K562 (cell line): ENCODE results near the gene COQ9. TPM values are rescaled to one million over a fixed set of nuclear protein-coding genes. Genes with fewer than 3 reads are reported as not detected.

ENCODE experiments used
- ATAC-seq: fragments of 200-7000 bp; cut with Tn5 transposase; 3 replicates; pipeline ENCODE4 v1.9.1; 2020; ENCODE audit warnings: moderate library complexity
- BruUV-seq: library from RNA; stranded (reverse); fragments of 400-500 nt; replicated peaks from 2 replicates; lab custom pipeline; 2021; lab: Mats Ljungman, UMichigan
- CTCF ChIA-PET: fragments of 300-600 bp; formaldehyde crosslinking; extraction: SDS; loops from one replicate; lab custom pipeline; 2021; ENCODE audit warnings: low intra/inter-chr PET ratio; lab: Yijun Ruan, JAX
- POLR2A ChIA-PET: fragments of 300-600, 350-650 bp; sonication (Branson Sonifier 250); formaldehyde crosslinking; extraction: SDS; loops from one replicate; lab custom pipeline; 2021; ENCODE audit warnings: antibody characterized with exemption, inconsistent platforms; lab: Yijun Ruan, JAX
- DNase-seq, 4 experiments: peaks; one replicate each; pipeline versions ENCODE4 v3.0.0 to v3.0.0-alpha.2; 2011 to 2018; ENCODE audit warnings: low spot score in 3 of 4, mixed read lengths in 3 of 4; ENCODE audit errors: extremely low read depth in 1 of 4
- FAIRE-seq: peaks from 2 replicates; lab custom pipeline; 2011; peaks lifted over from hg19 to GRCh38; lab: Jason Lieb, UNC
- H2AFZ ChIP-seq: 2 replicates; pipeline ENCODE4 v1.6.0; 2011; ENCODE audit warnings: low read depth, low read length, control low read depth, inconsistent platforms
- H3K27ac ChIP-seq: fragments of 200-600 bp; 3 replicates; pipeline ENCODE4 v1.8.0; 2011; ENCODE audit warnings: low read depth, mild to moderate bottlenecking, control low read depth, inconsistent platforms, low read length, moderate library complexity, mixed read lengths; ENCODE audit errors: extremely low read depth
- H3K27me3 ChIP-seq, 2 experiments: fragments of 300-600 bp in 1 of 2; 2 replicates in 1 of 2; 3 replicates in 1 of 2; pipeline versions ENCODE4 v1.6.0 to v1.8.0; 2011; ENCODE audit warnings: inconsistent platforms in 2 of 2, low read length in 2 of 2, mild to moderate bottlenecking in 1 of 2, mixed read lengths in 1 of 2, moderate library complexity in 1 of 2; ENCODE audit not compliant: control insufficient read depth in 2 of 2, insufficient read depth in 2 of 2
- H3K36me3 ChIP-seq: fragments of 300-600 bp; 3 replicates; pipeline ENCODE4 v1.8.0; 2011; ENCODE audit warnings: mild to moderate bottlenecking, low read length, inconsistent platforms; ENCODE audit not compliant: control insufficient read depth, insufficient read depth
- H3K4me1 ChIP-seq, 2 experiments: fragments of 200-600 bp in 1 of 2; replicated peaks in 1 of 2; 2 replicates in 1 of 2; 3 replicates in 1 of 2; pipeline versions ENCODE4 v1.5.1 to v1.8.0; 2011; ENCODE audit warnings: inconsistent platforms in 2 of 2, low read length in 2 of 2, mild to moderate bottlenecking in 1 of 2, mixed read lengths in 1 of 2, moderate library complexity in 1 of 2; ENCODE audit not compliant: control insufficient read depth in 2 of 2, insufficient read depth in 2 of 2
- H3K4me2 ChIP-seq: 2 replicates; pipeline ENCODE4 v1.6.1; 2011; ENCODE audit warnings: low read length, control low read depth, inconsistent platforms, mixed read lengths; ENCODE audit not compliant: insufficient read depth
- H3K4me3 ChIP-seq: fragments of 200-600 bp; sonication (generic), shearing (Covaris generic); 2 replicates; pipeline ENCODE4 v1.5.1; 2016; ENCODE audit warnings: control low read depth, inconsistent platforms
- H3K79me2 ChIP-seq: fragments of 200-600 bp; 3 replicates; pipeline ENCODE4 v1.8.0; 2011; ENCODE audit warnings: low read length, inconsistent platforms; ENCODE audit not compliant: control insufficient read depth, insufficient read depth
- H3K9ac ChIP-seq, 2 experiments: 2 replicates each; pipeline versions ENCODE4 v1.6.0 to v1.6.1; 2011; ENCODE audit warnings: low read depth in 2 of 2, low read length in 2 of 2, control low read depth in 1 of 2, inconsistent platforms in 1 of 2, mild to moderate bottlenecking in 1 of 2, mixed read lengths in 1 of 2; ENCODE audit not compliant: insufficient read depth in 1 of 2
- H3K9me1 ChIP-seq: one replicate; pipeline ENCODE4 v1.6.0; 2011; ENCODE audit warnings: inconsistent platforms, mild to moderate bottlenecking, low read length, moderate library complexity; ENCODE audit not compliant: control insufficient read depth, insufficient read depth
- H3K9me3 ChIP-seq: replicated peaks from 2 replicates; pipeline ENCODE4 v1.5.1; 2011; ENCODE audit warnings: low read depth, low read length, inconsistent platforms; ENCODE audit not compliant: control insufficient read depth, insufficient read depth
- H4K20me1 ChIP-seq: replicated peaks from 2 replicates; pipeline ENCODE4 v1.6.1; 2011; ENCODE audit warnings: low read length, inconsistent platforms, mixed read lengths; ENCODE audit not compliant: control insufficient read depth, insufficient read depth
- FOXM1 ChIP-seq, 2 experiments: fragments of 450-650 bp in 1 of 2; sonication (generic) in 1 of 2; formaldehyde crosslinking in 1 of 2; IDR thresholded peaks; 2 replicates each; pipeline versions ENCODE4 v1.6.1 to v1.9.0; 2017 to 2022; ENCODE audit warnings: low read depth in 2 of 2, mild to moderate bottlenecking in 2 of 2, missing genetic modification reagents in 1 of 2, moderate library complexity in 1 of 2
- ILF3 ChIP-seq: fragments of 450-650 bp; IDR thresholded peaks from 2 replicates; pipeline ENCODE4 v1.6.1; 2018; ENCODE audit warnings: antibody characterized with exemption, mild to moderate bottlenecking, moderate library complexity, borderline replicate concordance
- SMARCB1 ChIP-seq: IDR thresholded peaks from 2 replicates; pipeline ENCODE4 v1.6.1; 2011; ENCODE audit warnings: improper control_type of control experiment, low read depth; ENCODE audit not compliant: insufficient read length
- STAT6 ChIP-seq: sonication (generic); formaldehyde crosslinking; IDR thresholded peaks from 2 replicates; pipeline ENCODE4 v1.8.1; 2023; ENCODE audit warnings: mild to moderate bottlenecking, missing genetic modification reagents
- ZNF778 ChIP-seq: fragments of 450-650 bp; formaldehyde crosslinking; IDR thresholded peaks from 2 replicates; pipeline ENCODE4 v1.4.0; 2020; ENCODE audit warnings: mild to moderate bottlenecking, moderate library complexity
- WGBS: fragments of 100-300 bp; shearing (Covaris generic); methylation state at CpG from one replicate; pipeline ENCODE4 v1.1.6; 2016; ENCODE audit warnings: low coverage, mixed read lengths; ENCODE audit not compliant: insufficient coverage; ENCODE audit errors: missing lambda C conversion rate; 5-methylcytosine and 5-hydroxymethylcytosine counted together
- in situ Hi-C: fragments of 300-500 bp; cut with MboI; formaldehyde crosslinking; loops from 4 replicates; pipeline ENCODE4 v1.15.0; 2018; ENCODE audit warnings: inconsistent platforms, mixed read lengths
- intact Hi-C: fragments of 100-400 bp; cut with micrococcal nuclease; formaldehyde crosslinking; loops from 2 replicates; pipeline ENCODE4 v1.14.2; 2022
- polyA plus RNA-seq, 8 experiments: library from polyadenylated mRNA; depleted of rRNA in 4 of 8; stranded (reverse) in 5 of 8; unstranded in 3 of 8; fragments of >200 nt; fragmentation: Nextera tagmentation in 2 of 8; fragmentation: Illumina TruSeq in 1 of 8; extraction: Ambion mirVana in 2 of 8; extraction: Trizol in 1 of 8; gene quantifications; 2 replicates each; pipeline versions ENCODE4 v1.2.1 to v1.2.3, GENCODE V29; 2011 to 2014; ENCODE audit warnings: inconsistent platforms in 1 of 8, missing spikeins in 1 of 8
- total RNA-seq, 7 experiments: library from RNA; depleted of rRNA in 6 of 7; stranded (reverse); fragments of >200 nt in 6 of 7; fragmentation: Illumina TruSeq in 2 of 7; extraction: Trizol in 2 of 7; gene quantifications; 2 replicates each; pipeline versions ENCODE4 v1.2.1 to v1.2.3, GENCODE V29; 2011 to 2021; ENCODE audit warnings: low replicate concordance in 1 of 7

Gene COQ9
- total and polyA plus RNA-seq, 9 of the 15 experiments (the other 6 are each of a cell fraction or from before 2014, with no cell fraction given) = 35.0 to 139 (median 71.4) TPM

- peaks cover 8 to 48% of the 10 kb centered on the region in 2 experiments; a peak in 4 of 5 replicates for H3K27me3 ChIP-seq
- ChIA-PET CTCF (no interaction called here), POLR2A (interaction anchor here (0.6 kb wide), 1 partner anchor 51 kb away, joined by 3 read pairs; no protein-coding TSS in a partner anchor)
- H3K79me2 ChIP-seq = no peaks in the 10 kb centered on the region
- H3K4me1 ChIP-seq = peaks cover 0 to 5% of the 10 kb centered on the region in 2 experiments; a peak in 1 of 5 replicates
- FAIRE-seq (no peak), DNase-seq (no peak), ATAC-seq (no peak)
- no peak overlapping the region for H3K4me2 ChIP-seq
- H3K36me3 ChIP-seq = no peaks in the 10 kb centered on the region
- no peak overlapping the region for H2AFZ ChIP-seq
- no peaks in the 10 kb centered on the region for H3K9me3 ChIP-seq
- 0% methylated on average over 2 of the region's 2 CpGs for WGBS
- intact Hi-C loops (no loop called here), in situ Hi-C loops (no loop called here)
- H3K9me1 ChIP-seq = no peaks in the 10 kb centered on the region
- H3K9ac ChIP-seq = no peak overlapping the region
- BruUV-seq = no TSS peak
- no peaks in the 10 kb centered on the region for H4K20me1 ChIP-seq
- H3K4me3 ChIP-seq = no peak overlapping the region
- H3K27ac ChIP-seq = no peak overlapping the region
- TF ChIP-seq SMARCB1 (no peak), ZNF778 (CRISPR knock-in tag) (no peak), STAT6 (no peak), FOXM1 (IDR thresholded peaks at IDR 0.05; ENCODE audit: low read depth) (no peak), FOXM1 (CRISPR knock-in tag; IDR thresholded peaks at IDR 0.05; ENCODE audit: low read depth) (no peak), ILF3 (no peak)
Observed at GRCh38 chr16:57406881-57407280, 40.4 kb upstream of the COQ9 start.
